NOMO-1 (cell line): ENCODE results near the gene MYO15B.
A peak's percentile ranks its signal among the peaks of the same experiment; 100 is the strongest.

Experiments
- DNase-seq, 2 experiments: peaks; one replicate each; lab custom pipeline; 2025; ENCODE audit not compliant: unreplicated experiment in 2 of 2; lab: John Stamatoyannopoulos, UW

The MYO15B gene

GRCh38 chr17:75654176-75654575 lies 66.6 kb downstream of the MYO15B start:
- DNase-seq, result no peak

DNA sequence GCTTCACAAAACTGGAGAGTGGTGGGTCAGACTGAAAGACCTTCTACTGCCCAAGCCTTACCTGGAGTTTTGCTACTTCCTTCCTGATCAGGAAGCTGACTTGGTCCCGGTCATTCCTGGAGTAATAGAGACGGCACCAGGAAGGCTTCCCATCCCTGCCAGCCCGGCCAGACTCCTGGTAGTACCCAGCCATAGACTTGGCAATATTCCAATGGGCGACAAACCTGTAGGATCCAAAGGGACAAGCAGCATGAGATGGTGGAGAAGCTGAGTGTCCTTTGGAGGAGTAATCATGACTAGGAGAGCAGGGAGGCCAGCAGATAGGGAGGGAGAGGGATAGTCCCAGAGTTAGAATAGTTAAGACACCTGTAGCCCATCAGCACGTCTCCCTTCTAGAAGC lies 70.6 kb downstream of the MYO15B start:
- DNase-seq, result no peak

GRCh38 chr17:75661531-75661930 lies 73.9 kb downstream of the MYO15B start:
- no peak for DNase-seq

DNA sequence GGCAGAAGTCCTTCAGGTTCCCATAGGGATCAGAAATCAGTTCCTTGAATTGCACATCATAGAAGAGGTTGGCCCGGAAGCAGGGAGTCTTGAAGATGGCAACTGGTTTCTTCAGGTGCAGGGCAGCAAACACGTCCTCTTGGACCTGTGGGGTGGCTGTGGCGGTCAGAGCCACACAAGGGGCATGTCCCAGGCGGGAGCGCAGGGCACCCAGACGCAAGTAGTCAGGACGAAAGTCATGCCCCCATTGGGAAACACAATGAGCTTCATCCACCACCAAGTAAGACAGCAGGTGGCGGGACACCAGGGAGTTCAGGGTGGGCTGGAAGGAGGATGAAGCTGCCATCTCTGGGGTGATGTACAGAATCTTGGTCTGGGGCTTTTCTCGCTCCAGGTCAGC lies 74.9 kb downstream of the MYO15B start:
- no peak for DNase-seq

- DNase-seq, result no peak
Measured at GRCh38 chr17:75664099-75664549, 76.5 kb downstream of the MYO15B start.

GRCh38 chr17:75665981-75666380 lies 78.4 kb downstream of the MYO15B start:
- DNase-seq, result no peak

GRCh38 chr17:75666959-75667790 lies 79.6 kb downstream of the MYO15B start, which contains the start of the genes RECQL5 and SAP30BP:
Gene RECQL5, minus strand, starts transcription at chr17:75667154. Its CDS starts 597 bp downstream, at chr17:75666557.
Gene SAP30BP, plus strand, starts transcription at chr17:75667338. Its CDS starts 35 bp downstream, at chr17:75667373.
- peak; percentile 92 to 98 for DNase-seq

- DNase-seq, result no peak
Measured at GRCh38 chr17:75667825-75668224, 80.2 kb downstream of the MYO15B start.

- no peak for DNase-seq
Measured at GRCh38 chr17:75668489-75668888, 80.9 kb downstream of the MYO15B start.

DNA sequence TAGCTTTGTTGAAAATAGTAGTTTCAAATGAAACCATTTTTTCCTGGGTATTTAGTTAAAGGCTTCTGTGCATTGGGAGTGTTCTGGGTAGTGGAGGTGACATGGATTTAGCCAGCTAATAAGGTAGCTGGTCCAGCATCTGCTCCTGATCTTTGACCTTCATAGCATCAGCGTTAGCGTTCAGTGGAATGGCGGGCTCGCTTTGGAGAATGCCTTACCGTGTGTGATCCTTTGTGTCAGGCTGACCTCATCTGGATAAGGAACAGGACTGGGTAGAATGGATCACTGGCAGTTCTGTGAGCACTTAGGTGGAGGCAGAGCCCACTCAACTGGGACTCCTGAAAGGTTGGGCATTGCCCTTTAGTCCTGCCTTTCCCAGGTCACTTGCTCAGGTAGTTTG lies 83.3 kb downstream of the MYO15B start:
- no peak for DNase-seq

GRCh38 chr17:75672011-75672410 lies 84.4 kb downstream of the MYO15B start:
- no peak for DNase-seq

DNA sequence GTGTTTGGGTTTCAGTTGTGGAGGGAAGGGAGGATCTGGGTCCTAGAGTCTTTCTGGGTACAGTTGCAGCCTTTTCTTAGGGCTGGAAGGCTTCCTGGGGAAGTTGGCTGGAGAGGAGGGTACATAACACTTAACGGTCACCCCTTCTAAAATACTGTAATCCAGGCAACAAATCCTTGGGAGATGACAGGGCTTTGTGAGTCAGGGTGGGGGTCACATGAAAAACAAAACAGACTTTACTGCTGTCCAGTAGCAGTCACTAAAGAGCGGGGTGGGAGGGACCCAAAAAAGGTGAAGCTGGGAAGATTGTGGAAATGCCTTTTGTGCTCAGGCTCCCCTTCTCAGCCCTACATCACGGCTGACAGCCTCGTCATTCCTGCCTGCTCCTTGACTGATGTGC lies 85.9 kb downstream of the MYO15B start:
- no peak for DNase-seq
